ENCODE data around the gene PIF1. TPM values are rescaled to one million over a fixed set of nuclear protein-coding genes. Genes with fewer than 3 reads are reported as not detected.

PIF1 gene
- total RNA-seq, 2 experiments from 2014 or later, result 82.9 to 126 TPM

DNA sequence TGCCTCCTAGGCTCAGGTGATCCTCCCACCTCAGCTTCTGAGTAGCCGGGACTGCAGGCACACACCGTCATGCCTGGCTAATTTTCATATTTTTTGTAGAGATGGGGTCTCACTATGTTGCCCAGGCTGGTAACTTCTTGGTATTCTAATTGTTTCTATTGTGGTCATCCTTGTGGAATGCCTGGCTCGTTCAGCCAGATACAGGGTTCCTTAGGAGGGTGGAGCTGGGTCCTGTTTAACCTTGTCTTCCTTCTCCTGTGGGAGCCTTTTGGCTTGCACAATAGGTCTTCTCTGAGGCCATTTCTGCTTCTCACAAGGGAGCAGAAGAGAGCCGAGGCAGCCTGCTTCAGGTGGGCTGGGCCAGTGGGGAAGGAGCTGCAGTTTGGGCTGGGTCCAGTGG lies 32.0 kb upstream of the PIF1 start:
- H4K20me1 ChIP-seq (ENCODE audit: insufficient read depth, low read length), result no peaks in the 10 kb centered on the region
- no peaks in the 10 kb centered on the region for H3K79me2 ChIP-seq (ENCODE audit: insufficient read depth, low read depth, low read length)
- TF ChIP-seq, protein P1, sequence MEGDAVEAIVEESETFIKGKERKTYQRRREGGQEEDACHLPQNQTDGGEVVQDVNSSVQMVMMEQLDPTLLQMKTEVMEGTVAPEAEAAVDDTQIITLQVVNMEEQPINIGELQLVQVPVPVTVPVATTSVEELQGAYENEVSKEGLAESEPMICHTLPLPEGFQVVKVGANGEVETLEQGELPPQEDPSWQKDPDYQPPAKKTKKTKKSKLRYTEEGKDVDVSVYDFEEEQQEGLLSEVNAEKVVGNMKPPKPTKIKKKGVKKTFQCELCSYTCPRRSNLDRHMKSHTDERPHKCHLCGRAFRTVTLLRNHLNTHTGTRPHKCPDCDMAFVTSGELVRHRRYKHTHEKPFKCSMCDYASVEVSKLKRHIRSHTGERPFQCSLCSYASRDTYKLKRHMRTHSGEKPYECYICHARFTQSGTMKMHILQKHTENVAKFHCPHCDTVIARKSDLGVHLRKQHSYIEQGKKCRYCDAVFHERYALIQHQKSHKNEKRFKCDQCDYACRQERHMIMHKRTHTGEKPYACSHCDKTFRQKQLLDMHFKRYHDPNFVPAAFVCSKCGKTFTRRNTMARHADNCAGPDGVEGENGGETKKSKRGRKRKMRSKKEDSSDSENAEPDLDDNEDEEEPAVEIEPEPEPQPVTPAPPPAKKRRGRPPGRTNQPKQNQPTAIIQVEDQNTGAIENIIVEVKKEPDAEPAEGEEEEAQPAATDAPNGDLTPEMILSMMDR (conservative IDR thresholded peaks at IDR 0.05; ENCODE audit: low read length), result no peak
- no peak for TF ChIP-seq EZH2phosphoT487 (IDR thresholded peaks at IDR 0.05; ENCODE audit: borderline replicate concordance, low read depth, low read length)
- H3K9me3 ChIP-seq (ENCODE audit: low read length), result no peaks in the 10 kb centered on the region
- H3K9me2 ChIP-seq (ENCODE audit: insufficient read depth, low read length), result no peaks in the 10 kb centered on the region
- no peak overlapping the region for H3K4me3 ChIP-seq (ENCODE audit: low read depth, low read length, poor library complexity, severe bottlenecking)
- no peak overlapping the region for H3K27ac ChIP-seq (ENCODE audit: low read depth, low read length, poor library complexity, severe bottlenecking)
- H3K4me1 ChIP-seq (ENCODE audit: insufficient read depth, low read length, poor library complexity, severe bottlenecking), result peaks cover 19% of the 10 kb centered on the region
- no peak for DNase-seq (ENCODE audit: low spot score)
- no peak overlapping the region for H2AFZ ChIP-seq (ENCODE audit: low read length)
- BruUV-seq (replicated peaks), result no TSS peak
- intact Hi-C loops (cut with micrococcal nuclease; ENCODE audit: unreplicated experiment), result no loop called here
- peaks cover 80% of the 10 kb centered on the region for H3K36me3 ChIP-seq (ENCODE audit: insufficient read depth, low read length)
- H3K4me2 ChIP-seq (ENCODE audit: low read length), result no peak overlapping the region
- ChIA-PET CTCF (ENCODE audit: unreplicated experiment) (no interaction called here), POLR2A (interaction anchor here (0.6 kb wide), 1 partner anchor 601 kb away, joined by 3 read pairs; no protein-coding TSS in a partner anchor)

DNA sequence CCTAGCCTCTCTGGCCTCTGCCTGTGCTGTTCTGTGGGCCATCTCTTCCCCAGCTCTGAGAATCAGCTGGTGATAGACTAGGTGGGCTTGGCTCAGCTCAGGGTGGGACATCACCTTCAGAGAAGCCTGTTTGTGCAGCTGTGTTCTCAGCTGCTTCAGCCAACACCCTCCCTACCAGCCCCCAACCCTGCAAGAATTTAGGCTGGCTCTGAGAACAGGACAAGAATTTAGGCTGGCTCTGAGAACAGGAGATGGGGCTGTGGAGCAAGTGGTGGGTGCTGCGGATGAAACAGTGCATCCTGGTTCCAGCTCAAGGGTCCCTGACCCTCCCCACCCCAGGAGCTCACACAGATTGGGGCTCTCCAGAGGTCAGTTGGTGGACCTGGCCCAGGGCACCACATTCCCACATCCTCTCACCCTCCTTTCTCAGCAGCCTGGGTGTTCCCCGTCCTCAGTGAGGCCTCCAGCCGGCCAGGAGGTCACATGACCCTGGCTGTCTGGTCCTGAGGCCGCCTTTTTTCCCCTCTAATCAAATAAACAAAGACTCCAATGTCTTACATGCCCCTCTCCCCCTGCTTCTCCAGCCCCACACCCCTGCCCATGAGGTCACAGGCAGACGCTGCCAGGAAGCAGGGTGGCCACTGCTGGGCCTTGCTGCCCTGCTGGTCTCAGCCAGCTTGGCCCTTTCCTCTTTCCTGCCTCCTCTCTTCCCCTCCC lies 31.1 kb upstream of the PIF1 start:
- TF ChIP-seq, protein P1 (conservative IDR thresholded peaks at IDR 0.05; ENCODE audit: low read length), result no peak
- no peak for TF ChIP-seq EZH2phosphoT487 (IDR thresholded peaks at IDR 0.05; ENCODE audit: borderline replicate concordance, low read depth, low read length)
- Histone ChIP-seq H3K4me2 (ENCODE audit: low read length) (no peak overlapping the region), H3K79me2 (ENCODE audit: insufficient read depth, low read depth, low read length) (no peaks in the 10 kb centered on the region), H4K20me1 (ENCODE audit: insufficient read depth, low read length) (no peaks in the 10 kb centered on the region), H2AFZ (ENCODE audit: low read length) (no peak overlapping the region), H3K9me3 (ENCODE audit: low read length) (no peaks in the 10 kb centered on the region), H3K36me3 (ENCODE audit: insufficient read depth, low read length) (peaks cover 79% of the 10 kb centered on the region), H3K9me2 (ENCODE audit: insufficient read depth, low read length) (no peaks in the 10 kb centered on the region), H3K27ac (ENCODE audit: low read depth, low read length, poor library complexity, severe bottlenecking) (no peak overlapping the region), H3K4me3 (ENCODE audit: low read depth, low read length, poor library complexity, severe bottlenecking) (no peak overlapping the region), H3K4me1 (ENCODE audit: insufficient read depth, low read length, poor library complexity, severe bottlenecking) (peaks cover 19% of the 10 kb centered on the region)
- no peak for DNase-seq (ENCODE audit: low spot score)
- intact Hi-C loops (cut with micrococcal nuclease; ENCODE audit: unreplicated experiment), result no loop called here
- BruUV-seq (replicated peaks), result no TSS peak
- POLR2A ChIA-PET, result no interaction called here
- CTCF ChIA-PET (ENCODE audit: unreplicated experiment), result no interaction called here

DNA sequence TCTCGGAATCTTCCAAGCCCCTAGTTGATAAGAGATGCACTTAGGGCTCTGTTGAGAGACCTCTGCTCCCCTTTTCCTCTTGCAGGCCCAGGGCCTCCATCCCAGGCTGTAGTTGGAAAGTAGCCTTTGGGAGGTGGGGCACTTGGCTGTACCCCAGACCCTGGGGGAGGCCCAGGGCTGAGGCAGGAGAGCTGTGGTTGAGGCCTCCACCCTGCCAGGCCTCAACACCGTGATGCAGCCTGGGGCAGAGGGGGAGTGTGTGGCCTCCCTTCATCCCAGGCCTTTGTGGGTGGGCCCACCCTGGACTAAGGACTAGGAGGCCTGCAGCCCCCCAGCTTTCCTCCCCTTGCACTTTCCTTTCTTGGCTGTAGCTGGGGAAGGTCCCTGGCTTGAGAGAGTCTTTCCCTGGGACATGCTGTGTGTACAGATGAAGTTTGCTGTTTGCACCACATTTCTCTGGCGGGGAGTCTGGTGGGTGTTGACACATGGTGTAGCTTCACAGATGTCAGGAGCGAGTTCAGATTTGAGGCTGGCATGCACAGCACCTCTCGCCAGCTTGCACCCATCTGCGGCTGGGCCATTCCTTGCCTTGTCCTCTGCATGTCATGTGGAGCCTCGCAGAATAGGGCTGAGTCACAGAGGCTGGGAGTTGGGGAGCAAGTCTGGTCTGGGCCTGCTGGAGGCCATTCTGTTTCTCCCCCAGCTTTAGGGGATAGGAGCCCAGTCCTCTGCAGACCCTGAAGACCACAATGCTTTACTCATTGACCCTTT lies 29.9 kb upstream of the PIF1 start:
- no peaks in the 10 kb centered on the region for H3K79me2 ChIP-seq (ENCODE audit: insufficient read depth, low read depth, low read length)

More for the DNA sequence above, 29.9 kb upstream of the PIF1 start:
- TF ChIP-seq, protein P1 (conservative IDR thresholded peaks at IDR 0.05; ENCODE audit: low read length), result no peak
- no peak for TF ChIP-seq EZH2phosphoT487 (IDR thresholded peaks at IDR 0.05; ENCODE audit: borderline replicate concordance, low read depth, low read length)
- no peak overlapping the region for H3K4me2 ChIP-seq (ENCODE audit: low read length)
- H3K9me2 ChIP-seq (ENCODE audit: insufficient read depth, low read length), result no peaks in the 10 kb centered on the region
- no peak overlapping the region for H3K4me3 ChIP-seq (ENCODE audit: low read depth, low read length, poor library complexity, severe bottlenecking)
- peaks cover 79% of the 10 kb centered on the region for H3K36me3 ChIP-seq (ENCODE audit: insufficient read depth, low read length)
- H4K20me1 ChIP-seq (ENCODE audit: insufficient read depth, low read length), result no peaks in the 10 kb centered on the region
- ChIA-PET POLR2A (no interaction called here), CTCF (ENCODE audit: unreplicated experiment) (no interaction called here)
- intact Hi-C loops (cut with micrococcal nuclease; ENCODE audit: unreplicated experiment), result no loop called here
- BruUV-seq (replicated peaks), result no TSS peak
- H3K9me3 ChIP-seq (ENCODE audit: low read length), result no peaks in the 10 kb centered on the region
- peaks cover 19% of the 10 kb centered on the region for H3K4me1 ChIP-seq (ENCODE audit: insufficient read depth, low read length, poor library complexity, severe bottlenecking)
- no peak overlapping the region for H3K27ac ChIP-seq (ENCODE audit: low read depth, low read length, poor library complexity, severe bottlenecking)
- DNase-seq (ENCODE audit: low spot score), result no peak
- H2AFZ ChIP-seq (ENCODE audit: low read length), result no peak overlapping the region
